HG03558 (cell line): Measurements from ENCODE around the gene IL6ST.

Experiments
- ATAC-seq: cut with Tn5 transposase; IDR thresholded peaks from one replicate; pipeline ENCODE4 v1.9.1; 2021; ENCODE audit warnings: moderate number of reproducible peaks; ENCODE audit not compliant: unreplicated experiment; ENCODE audit errors: extremely low read depth

The IL6ST gene

GRCh38 chr5:55900776-55901175 lies 94.0 kb downstream of the IL6ST start:
- no peak for ATAC-seq

DNA sequence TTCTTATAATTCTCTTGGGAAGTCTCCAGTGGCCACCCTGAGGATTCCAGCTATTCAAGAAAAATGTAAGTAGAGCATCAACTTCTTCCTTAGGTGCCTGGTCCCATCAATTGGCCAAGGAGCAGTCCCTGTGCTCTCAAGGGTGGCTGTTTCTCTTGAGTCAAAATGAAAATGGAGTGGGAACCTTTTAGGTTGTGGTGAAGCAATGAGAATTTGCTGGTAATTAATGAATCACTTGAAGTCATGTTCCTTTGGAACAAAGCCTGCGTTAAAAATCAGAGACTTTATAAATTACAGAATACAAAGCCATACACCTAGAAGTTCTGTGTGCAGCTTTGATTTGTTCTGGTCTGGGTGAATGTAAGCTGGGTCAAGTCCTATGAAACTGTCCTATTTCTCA lies 94.7 kb downstream of the IL6ST start:
- ATAC-seq = no peak

GRCh38 chr5:55899344-55899743 lies 95.4 kb downstream of the IL6ST start:
- no peak for ATAC-seq

DNA sequence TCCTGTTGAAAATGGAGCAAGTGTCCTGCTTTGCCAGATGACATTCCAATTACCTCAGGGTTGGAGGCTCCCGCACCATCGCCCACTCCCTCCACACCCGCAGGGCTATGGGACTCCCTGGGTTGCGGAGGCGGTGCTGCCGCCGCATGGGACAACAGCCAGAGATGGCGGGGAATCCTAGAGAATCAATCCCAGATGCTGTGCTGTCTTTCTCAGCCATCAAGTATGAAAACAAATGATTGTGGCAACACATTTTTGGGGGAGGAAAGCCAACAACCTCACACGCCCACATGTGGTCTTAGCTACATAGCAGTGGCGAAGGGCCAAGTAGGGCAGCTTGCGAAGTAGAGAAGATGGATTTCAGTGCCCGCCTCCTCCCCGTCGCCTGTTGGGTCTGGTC lies 96.9 kb downstream of the IL6ST start:
- ATAC-seq = no peak

GRCh38 chr5:55897206-55897894 lies 97.4 kb downstream of the IL6ST start:
- no peak for ATAC-seq

DNA sequence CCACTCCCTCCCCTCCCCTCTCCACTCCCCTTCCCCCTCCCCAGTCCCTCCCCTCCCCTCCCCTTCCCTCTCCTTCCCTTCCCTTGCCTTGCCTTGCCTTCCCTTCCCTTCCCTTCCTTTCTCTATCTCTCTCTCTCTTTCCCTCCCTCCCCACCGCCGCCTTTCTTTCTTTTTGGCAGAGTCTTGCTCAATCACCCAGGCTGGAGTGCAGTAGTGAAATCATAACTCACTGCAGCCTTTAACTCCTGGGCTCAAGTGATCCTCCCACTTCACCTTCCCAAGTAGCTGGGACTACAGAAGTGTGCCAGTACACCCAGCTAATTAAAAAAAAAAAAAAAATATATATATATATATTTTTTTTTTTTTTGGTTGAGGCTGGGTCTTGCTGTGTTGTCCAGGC lies 98.1 kb downstream of the IL6ST start:
- no peak for ATAC-seq

GRCh38 chr5:55896238-55896637 lies 98.5 kb downstream of the IL6ST start:
- no peak for ATAC-seq

GRCh38 chr5:55895346-55895745 lies 99.4 kb downstream of the IL6ST start:
- ATAC-seq = no peak

DNA sequence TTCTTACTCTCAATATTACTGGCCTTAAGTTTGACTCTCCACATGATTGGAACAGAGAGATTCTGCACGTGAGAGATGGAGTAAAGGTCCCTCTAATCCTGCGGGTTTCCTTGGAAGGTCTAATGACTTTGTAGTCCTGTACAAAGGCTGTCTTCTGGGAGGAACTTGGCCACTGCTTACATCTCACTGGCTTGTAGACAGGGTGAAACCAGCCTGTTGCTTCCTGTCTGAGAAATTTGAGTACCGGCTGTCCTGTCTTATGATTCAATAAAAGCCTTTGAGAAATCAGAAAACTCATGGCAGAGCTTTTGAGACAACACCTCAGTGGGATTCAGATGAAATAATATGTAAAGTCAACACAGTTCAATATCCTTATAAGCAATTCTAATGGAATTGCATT lies 100.6 kb downstream of the IL6ST start:
- no peak for ATAC-seq

GRCh38 chr5:55892479-55892878 lies 102.3 kb downstream of the IL6ST start:
- no peak for ATAC-seq

DNA sequence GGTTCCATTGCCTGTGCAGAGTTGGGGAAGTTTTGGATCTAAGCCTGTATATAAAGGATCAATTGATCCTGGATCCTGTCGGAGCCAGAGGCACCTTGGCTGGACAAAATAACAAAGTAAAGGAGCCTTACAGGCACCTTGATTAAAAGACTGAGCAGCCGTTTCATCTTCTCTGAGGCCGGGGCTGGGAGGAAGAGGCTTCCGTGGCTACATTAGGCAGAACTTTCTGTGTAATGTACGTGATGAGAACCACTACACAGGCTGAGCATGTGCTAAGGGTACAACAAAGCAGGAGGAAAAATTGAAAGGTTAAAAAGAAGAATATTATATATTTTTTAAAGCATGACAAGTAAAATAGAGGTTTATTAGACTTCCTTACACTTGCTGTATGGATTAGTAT lies 106.6 kb downstream of the IL6ST start:
- no peak for ATAC-seq

GRCh38 chr5:55885359-55885758 lies 109.4 kb downstream of the IL6ST start:
- no peak for ATAC-seq
